Kidney epithelial cell (primary cell): ENCODE measurements around the gene NDST1. TPM values are rescaled to one million over a fixed set of nuclear protein-coding genes. Genes with fewer than 3 reads are reported as not detected.
A peak's percentile ranks its signal among the peaks of the same experiment; 100 is the strongest.

Experiments used
- DNase-seq: peaks from one replicate; pipeline ENCODE4 v3.0.0-alpha.2; 2010; ENCODE audit warnings: low read depth
- H3K27me3 ChIP-seq: 2 replicates; pipeline ENCODE4 v1.6.0; 2011; ENCODE audit warnings: low read length; ENCODE audit not compliant: control insufficient read depth, insufficient read depth
- H3K36me3 ChIP-seq: 2 replicates; pipeline ENCODE4 v1.5.1; 2011; ENCODE audit warnings: low read length; ENCODE audit not compliant: control insufficient read depth, insufficient read depth
- H3K4me3 ChIP-seq: 2 replicates; pipeline ENCODE4 v1.5.1; 2011; ENCODE audit warnings: low read depth, mild to moderate bottlenecking, control low read depth, low read length
- total RNA-seq: library from RNA; depleted of rRNA; stranded (reverse); fragments of >200 nt; gene quantifications from 2 replicates; pipeline ENCODE4 v1.2.3, GENCODE V29; 2015
- TF ChIP-seq, protein P1 (sequence below): IDR thresholded peaks from 2 replicates; pipeline ENCODE4 v1.5.1; 2011; ENCODE audit warnings: mild to moderate bottlenecking, moderate library complexity, low read length, control low read depth, inconsistent platforms; ENCODE audit not compliant: insufficient read depth, poor library complexity, severe bottlenecking

Gene NDST1
- total RNA-seq, 1 donor from 2014 or later, result 192 TPM

DNA sequence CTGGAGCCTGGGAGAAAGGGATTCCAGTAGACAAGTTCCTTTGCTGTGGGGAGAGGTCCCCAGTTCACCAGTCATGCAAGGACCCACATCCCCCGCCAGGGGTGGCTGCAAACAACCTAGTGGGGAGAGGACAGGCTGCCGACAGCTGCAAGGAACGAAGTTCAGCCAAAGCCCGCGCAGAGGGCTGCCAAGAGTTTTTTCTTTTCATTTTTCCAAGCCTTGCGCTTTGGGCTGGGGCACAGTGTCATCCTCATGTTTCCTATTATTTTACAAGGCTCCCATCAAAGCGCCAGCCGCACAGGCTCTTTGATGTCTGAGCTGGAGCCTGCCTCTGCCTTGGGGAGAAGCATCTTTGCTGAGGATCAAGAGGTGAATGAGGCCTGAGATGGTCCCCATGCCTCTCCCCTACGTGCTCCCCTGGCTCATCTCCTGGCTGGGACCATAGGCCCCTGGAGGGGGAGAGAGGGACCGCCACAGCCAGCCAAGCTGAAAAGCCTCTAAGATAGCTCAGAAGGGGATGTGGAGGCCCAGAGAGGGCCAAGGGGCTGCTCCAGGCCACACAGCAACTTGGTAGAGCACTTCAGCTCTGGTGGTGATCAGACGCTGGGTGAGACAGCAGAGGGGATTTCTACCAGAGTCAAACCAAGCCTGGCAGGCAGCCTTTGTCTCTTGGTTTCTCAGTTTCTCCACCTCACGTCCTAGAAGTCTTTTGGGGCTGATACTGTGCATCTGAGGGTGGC, 82.1 kb downstream of the NDST1 start:
- Histone ChIP-seq H3K36me3 (no peaks in the 10 kb centered on the region), H3K27me3 (peaks cover 2% of the 10 kb centered on the region), H3K4me3 (no peak overlapping the region)
- TF ChIP-seq, protein P1, sequence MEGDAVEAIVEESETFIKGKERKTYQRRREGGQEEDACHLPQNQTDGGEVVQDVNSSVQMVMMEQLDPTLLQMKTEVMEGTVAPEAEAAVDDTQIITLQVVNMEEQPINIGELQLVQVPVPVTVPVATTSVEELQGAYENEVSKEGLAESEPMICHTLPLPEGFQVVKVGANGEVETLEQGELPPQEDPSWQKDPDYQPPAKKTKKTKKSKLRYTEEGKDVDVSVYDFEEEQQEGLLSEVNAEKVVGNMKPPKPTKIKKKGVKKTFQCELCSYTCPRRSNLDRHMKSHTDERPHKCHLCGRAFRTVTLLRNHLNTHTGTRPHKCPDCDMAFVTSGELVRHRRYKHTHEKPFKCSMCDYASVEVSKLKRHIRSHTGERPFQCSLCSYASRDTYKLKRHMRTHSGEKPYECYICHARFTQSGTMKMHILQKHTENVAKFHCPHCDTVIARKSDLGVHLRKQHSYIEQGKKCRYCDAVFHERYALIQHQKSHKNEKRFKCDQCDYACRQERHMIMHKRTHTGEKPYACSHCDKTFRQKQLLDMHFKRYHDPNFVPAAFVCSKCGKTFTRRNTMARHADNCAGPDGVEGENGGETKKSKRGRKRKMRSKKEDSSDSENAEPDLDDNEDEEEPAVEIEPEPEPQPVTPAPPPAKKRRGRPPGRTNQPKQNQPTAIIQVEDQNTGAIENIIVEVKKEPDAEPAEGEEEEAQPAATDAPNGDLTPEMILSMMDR, result peak; percentile 50
- no peak for DNase-seq

DNA sequence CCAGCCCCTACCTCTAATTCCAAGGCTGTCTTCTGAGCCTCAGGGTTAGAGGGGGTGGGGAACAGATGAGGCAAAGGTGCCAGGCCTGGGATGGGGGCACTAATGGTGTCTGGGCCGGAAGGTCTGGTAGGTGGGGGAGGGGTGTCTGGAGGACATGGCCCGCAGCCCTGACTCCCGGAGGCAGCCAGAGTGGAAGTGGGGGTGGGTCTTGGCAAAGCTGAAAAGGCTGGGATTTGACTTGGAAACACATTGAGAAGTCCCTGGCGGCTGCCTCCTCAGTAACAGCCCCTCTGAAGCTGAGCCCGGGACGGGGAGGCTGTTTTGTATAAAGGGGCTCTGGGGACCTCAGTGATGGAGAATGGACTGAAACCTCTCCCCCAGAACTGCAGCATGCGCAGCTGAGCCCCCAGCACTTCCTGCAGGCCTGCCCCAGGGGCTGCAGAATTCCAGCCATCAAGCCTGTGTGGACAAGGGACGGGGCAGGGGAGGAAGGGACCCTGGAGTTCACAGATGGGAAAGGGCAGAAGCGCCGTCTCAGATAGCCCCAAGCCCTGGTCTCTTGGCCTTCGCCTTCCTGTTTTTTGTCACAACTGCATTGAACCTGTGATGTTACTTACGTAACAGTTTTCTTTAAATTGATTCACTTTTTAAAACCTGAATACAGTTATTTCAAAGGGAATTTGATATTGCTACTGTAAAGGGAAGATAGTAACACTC, 83.2 kb downstream of the NDST1 start:
- Histone ChIP-seq H3K4me3 (no peak overlapping the region), H3K36me3 (no peaks in the 10 kb centered on the region), H3K27me3 (no peaks in the 10 kb centered on the region)
- TF ChIP-seq, protein P1, result no peak
- DNase-seq, result no peak

DNA sequence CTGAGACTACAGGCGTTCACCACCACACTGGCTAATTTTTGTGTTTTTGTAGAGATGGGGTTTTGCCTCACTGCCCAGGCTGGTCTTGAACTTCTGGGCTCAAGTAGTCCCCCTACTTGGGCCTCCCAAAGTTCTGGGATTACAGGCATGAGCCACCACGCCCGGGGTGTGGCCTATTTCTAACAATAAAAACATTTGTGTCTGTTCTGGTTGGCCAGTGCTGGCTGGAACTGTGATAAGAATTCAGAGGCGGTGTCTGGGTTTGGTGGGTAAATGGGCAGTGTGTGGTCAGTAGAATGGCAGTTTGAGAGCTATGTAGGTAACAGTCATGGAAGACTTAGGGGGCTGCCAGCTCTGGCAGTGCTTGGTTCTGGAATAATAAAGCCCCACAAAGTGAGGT, 85.7 kb downstream of the NDST1 start:
- no peak for DNase-seq
- TF ChIP-seq, protein P1, result no peak
- Histone ChIP-seq H3K4me3 (no peak overlapping the region), H3K36me3 (no peaks in the 10 kb centered on the region), H3K27me3 (no peaks in the 10 kb centered on the region)

DNA sequence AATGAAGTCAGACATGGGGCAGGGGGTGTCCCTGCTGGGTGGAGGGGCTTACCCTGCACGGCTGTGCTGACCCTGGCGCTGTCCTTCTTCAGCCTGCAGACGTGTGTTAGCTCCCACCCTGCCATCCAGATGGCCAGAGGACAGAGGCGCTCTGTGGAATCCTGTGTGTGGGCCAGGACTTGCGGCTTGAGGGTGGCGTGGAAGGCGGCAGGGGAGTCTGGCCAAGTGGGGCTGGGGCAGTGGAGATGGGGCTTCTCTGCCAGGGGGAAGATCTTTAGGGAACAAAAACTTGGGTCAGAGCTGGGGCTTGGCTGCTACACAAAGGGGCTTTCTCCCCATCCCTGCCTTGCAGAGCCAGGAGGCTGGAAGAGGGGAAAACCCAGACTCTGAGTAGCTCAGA, 86.1 kb downstream of the NDST1 start:
- H3K4me3 ChIP-seq, result no peak overlapping the region
- H3K36me3 ChIP-seq, result no peaks in the 10 kb centered on the region
- DNase-seq, result no peak
- no peaks in the 10 kb centered on the region for H3K27me3 ChIP-seq
- TF ChIP-seq, protein P1, result no peak

DNA sequence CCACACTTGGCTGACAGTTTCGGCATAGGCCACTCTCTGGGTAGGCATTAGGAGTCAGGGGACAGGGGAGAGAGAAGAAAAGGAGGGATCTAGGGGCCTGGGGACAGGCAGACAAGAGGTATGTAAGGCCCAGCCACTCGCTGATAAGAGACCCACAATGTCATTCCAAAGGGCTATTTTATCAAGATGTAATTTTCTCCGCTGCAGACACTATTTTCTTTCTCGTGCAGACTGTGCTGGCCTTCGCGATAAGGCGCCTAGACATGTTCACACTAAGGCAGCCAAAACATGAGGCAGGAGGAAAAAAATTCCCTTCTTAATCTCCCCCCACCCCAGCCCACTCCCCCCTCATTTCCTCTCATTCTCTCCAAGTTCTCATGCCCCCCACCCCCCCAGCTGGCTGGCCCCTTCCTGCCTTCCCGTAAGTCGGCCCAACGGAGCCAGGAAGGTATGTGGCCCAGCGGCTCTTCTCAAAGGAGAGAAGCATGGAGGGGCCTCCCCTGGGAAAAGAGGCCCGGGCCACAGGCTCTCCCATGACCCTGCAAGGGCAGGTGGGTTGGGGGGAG, 87.6 kb downstream of the NDST1 start:
- Histone ChIP-seq H3K4me3 (no peak overlapping the region), H3K36me3 (no peaks in the 10 kb centered on the region), H3K27me3 (no peaks in the 10 kb centered on the region)
- DNase-seq, result no peak
- TF ChIP-seq, protein P1, result no peak

DNA sequence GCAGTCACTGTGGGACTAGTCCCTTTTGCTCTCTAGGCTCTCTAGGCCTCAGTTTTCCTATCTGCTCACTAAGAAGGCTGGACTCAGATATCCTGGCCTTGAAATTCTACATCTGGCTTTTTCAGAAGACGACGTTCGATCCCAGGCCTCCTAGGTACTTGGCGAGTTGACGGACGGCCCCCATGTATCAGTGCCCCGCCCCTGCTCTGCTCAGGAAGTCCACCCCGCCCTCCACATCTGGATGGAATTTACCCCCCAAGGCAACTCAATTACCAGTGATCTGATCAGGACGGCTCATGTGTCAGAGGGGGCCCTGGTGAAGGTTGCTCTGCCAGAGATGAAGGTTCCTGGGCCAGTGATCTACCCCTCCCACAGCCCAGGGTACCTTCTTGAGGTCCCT, 88.4 kb downstream of the NDST1 start:
- TF ChIP-seq, protein P1, result no peak
- DNase-seq, result no peak
- no peaks in the 10 kb centered on the region for H3K36me3 ChIP-seq
- H3K27me3 ChIP-seq, result no peaks in the 10 kb centered on the region
- H3K4me3 ChIP-seq, result no peak overlapping the region
